ENCODE data around the gene SMCR8. TPM values are rescaled to one million over a fixed set of nuclear protein-coding genes. Genes with fewer than 3 reads are reported as not detected.

Gene SMCR8
- total and polyA plus RNA-seq, 2 of the 13 experiments (the other 11 are each of a cell fraction or from before 2014, with no cell fraction given): 7.6 to 11.8 TPM

DNA sequence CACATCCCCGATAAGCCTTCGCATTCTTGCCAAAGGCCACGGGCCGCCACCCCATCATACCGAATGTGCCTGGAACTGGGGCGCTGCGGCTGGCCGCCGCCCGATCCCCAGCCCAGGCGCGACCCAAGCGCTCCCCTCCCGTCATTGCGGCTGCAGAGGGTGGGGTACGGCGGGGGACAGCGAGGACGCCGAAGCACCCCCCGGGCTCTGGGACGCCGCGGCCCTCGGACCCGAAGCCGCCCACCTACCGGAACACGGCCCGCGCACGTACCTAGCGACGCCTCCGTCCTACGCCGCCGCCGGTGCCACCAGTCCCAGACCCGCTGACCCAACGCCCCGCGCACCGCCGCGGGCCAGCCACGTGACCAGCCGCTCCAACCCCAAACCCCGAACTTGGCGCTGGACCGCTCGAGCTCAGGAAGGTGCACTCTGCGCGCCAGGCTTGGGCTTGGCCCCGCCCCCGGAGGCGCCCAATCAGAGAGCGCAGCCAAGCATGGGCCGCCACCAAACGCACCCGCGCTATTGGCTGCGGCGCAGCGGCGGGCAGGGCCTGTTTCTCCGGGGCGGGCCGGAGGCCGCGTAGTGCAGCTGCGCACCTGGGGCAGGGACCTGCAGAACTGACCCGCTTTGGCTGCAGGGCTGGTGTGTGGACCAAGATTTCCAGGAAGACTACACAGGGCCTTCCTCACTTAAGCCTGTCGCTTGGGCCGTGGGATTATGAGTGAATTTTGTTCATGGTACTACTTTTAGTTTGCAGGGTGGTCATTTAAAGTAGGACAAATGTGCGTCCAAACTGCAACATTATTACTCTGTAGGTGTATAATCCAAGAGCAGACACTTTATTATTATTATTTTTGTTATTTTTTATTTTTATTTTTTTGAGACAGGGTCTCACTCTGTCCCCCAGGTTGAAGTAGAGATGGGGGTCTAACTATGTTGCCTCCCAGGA lies 48.3 kb downstream of the SMCR8 start, which contains the start of gene SHMT1 (continued):
- TF ChIP-seq, protein P1, sequence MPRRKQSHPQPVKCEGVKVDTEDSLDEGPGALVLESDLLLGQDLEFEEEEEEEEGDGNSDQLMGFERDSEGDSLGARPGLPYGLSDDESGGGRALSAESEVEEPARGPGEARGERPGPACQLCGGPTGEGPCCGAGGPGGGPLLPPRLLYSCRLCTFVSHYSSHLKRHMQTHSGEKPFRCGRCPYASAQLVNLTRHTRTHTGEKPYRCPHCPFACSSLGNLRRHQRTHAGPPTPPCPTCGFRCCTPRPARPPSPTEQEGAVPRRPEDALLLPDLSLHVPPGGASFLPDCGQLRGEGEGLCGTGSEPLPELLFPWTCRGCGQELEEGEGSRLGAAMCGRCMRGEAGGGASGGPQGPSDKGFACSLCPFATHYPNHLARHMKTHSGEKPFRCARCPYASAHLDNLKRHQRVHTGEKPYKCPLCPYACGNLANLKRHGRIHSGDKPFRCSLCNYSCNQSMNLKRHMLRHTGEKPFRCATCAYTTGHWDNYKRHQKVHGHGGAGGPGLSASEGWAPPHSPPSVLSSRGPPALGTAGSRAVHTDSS (CRISPR knock-in tag; conservative IDR thresholded peaks at IDR 0.05): no peak
- peak; percentile 87 for TF ChIP-seq POLR2AphosphoS5 (IDR thresholded peaks at IDR 0.05; ENCODE audit: low read depth, low read length)
- TF ChIP-seq ZSCAN12 (CRISPR knock-in tag; IDR thresholded peaks at IDR 0.05): peak; percentile 51; the same call in 1 of the 2 replicates
- TF ChIP-seq ZEB1 (IDR thresholded peaks at IDR 0.05; ENCODE audit: insufficient replicate concordance, low read depth): peak; percentile 50
- TF ChIP-seq SAP130 (CRISPR knock-in tag; IDR thresholded peaks at IDR 0.05; ENCODE audit: low read depth): peak; percentile 93
- peak; percentile 35; the same call in 1 of the 2 replicates for TF ChIP-seq RXRB (CRISPR knock-in tag; IDR thresholded peaks at IDR 0.05; ENCODE audit: borderline replicate concordance)
- TF ChIP-seq, protein P2, sequence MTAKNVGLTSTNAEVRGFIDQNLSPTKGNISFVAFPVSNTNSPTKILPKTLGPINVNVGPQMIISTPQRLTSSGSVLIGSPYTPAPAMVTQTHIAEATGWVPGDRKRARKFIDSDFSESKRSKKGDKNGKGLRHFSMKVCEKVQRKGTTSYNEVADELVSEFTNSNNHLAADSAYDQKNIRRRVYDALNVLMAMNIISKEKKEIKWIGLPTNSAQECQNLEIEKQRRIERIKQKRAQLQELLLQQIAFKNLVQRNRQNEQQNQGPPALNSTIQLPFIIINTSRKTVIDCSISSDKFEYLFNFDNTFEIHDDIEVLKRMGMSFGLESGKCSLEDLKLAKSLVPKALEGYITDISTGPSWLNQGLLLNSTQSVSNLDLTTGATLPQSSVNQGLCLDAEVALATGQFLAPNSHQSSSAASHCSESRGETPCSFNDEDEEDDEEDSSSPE (CRISPR knock-in tag; IDR thresholded peaks at IDR 0.05): peak; percentile 96
- TF ChIP-seq, protein P3, sequence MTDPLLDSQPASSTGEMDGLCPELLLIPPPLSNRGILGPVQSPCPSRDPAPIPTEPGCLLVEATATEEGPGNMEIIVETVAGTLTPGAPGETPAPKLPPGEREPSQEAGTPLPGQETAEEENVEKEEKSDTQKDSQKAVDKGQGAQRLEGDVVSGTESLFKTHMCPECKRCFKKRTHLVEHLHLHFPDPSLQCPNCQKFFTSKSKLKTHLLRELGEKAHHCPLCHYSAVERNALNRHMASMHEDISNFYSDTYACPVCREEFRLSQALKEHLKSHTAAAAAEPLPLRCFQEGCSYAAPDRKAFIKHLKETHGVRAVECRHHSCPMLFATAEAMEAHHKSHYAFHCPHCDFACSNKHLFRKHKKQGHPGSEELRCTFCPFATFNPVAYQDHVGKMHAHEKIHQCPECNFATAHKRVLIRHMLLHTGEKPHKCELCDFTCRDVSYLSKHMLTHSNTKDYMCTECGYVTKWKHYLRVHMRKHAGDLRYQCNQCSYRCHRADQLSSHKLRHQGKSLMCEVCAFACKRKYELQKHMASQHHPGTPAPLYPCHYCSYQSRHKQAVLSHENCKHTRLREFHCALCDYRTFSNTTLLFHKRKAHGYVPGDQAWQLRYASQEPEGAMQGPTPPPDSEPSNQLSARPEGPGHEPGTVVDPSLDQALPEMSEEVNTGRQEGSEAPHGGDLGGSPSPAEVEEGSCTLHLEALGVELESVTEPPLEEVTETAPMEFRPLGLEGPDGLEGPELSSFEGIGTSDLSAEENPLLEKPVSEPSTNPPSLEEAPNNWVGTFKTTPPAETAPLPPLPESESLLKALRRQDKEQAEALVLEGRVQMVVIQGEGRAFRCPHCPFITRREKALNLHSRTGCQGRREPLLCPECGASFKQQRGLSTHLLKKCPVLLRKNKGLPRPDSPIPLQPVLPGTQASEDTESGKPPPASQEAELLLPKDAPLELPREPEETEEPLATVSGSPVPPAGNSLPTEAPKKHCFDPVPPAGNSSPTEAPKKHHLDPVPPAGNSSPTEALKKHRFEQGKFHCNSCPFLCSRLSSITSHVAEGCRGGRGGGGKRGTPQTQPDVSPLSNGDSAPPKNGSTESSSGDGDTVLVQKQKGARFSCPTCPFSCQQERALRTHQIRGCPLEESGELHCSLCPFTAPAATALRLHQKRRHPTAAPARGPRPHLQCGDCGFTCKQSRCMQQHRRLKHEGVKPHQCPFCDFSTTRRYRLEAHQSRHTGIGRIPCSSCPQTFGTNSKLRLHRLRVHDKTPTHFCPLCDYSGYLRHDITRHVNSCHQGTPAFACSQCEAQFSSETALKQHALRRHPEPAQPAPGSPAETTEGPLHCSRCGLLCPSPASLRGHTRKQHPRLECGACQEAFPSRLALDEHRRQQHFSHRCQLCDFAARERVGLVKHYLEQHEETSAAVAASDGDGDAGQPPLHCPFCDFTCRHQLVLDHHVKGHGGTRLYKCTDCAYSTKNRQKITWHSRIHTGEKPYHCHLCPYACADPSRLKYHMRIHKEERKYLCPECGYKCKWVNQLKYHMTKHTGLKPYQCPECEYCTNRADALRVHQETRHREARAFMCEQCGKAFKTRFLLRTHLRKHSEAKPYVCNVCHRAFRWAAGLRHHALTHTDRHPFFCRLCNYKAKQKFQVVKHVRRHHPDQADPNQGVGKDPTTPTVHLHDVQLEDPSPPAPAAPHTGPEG (CRISPR knock-in tag; IDR thresholded peaks at IDR 0.05): peak; percentile 75; the same call in 1 of the 2 replicates
- TF ChIP-seq BORCS8-MEF2B (CRISPR knock-in tag; IDR thresholded peaks at IDR 0.05): peak; percentile 73; the same call in 1 of the 2 replicates
- no peak for TF ChIP-seq NR2F6 (IDR thresholded peaks at IDR 0.05)
- no peak; the same call in 1 of the 2 replicates for TF ChIP-seq NR2F6 (CRISPR knock-in tag; IDR thresholded peaks at IDR 0.05)
- TF ChIP-seq, protein P4, sequence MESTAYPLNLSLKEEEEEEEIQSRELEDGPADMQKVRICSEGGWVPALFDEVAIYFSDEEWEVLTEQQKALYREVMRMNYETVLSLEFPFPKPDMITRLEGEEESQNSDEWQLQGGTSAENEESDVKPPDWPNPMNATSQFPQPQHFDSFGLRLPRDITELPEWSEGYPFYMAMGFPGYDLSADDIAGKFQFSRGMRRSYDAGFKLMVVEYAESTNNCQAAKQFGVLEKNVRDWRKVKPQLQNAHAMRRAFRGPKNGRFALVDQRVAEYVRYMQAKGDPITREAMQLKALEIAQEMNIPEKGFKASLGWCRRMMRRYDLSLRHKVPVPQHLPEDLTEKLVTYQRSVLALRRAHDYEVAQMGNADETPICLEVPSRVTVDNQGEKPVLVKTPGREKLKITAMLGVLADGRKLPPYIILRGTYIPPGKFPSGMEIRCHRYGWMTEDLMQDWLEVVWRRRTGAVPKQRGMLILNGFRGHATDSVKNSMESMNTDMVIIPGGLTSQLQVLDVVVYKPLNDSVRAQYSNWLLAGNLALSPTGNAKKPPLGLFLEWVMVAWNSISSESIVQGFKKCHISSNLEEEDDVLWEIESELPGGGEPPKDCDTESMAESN (CRISPR knock-in tag; conservative IDR thresholded peaks at IDR 0.05): peak; percentile 50; the same call in 1 of the 2 replicates
- no peak for TF ChIP-seq MIER2 (CRISPR knock-in tag; IDR thresholded peaks at IDR 0.05)
- TF ChIP-seq, protein P5, sequence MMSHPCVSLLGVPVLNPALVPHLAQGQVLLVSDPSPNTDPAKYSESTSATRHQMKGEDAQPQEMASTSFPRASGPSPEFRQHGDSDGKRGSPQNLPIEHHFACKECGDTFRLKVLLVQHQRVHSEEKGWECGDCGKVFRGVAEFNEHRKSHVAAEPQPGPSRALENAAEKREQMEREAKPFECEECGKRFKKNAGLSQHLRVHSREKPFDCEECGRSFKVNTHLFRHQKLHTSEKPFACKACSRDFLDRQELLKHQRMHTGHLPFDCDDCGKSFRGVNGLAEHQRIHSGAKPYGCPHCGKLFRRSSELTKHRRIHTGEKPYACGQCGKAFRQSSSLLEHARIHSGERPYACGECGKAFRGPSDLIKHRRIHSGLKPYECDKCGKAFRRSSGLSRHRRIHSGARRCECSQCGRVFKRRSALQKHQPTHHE (CRISPR knock-in tag; IDR thresholded peaks at IDR 0.05; ENCODE audit: borderline replicate concordance): peak; percentile 79; the same call in 1 of the 2 replicates
- TF ChIP-seq, protein P6, sequence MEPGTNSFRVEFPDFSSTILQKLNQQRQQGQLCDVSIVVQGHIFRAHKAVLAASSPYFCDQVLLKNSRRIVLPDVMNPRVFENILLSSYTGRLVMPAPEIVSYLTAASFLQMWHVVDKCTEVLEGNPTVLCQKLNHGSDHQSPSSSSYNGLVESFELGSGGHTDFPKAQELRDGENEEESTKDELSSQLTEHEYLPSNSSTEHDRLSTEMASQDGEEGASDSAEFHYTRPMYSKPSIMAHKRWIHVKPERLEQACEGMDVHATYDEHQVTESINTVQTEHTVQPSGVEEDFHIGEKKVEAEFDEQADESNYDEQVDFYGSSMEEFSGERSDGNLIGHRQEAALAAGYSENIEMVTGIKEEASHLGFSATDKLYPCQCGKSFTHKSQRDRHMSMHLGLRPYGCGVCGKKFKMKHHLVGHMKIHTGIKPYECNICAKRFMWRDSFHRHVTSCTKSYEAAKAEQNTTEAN (CRISPR knock-in tag; conservative IDR thresholded peaks at IDR 0.05): peak; percentile 74; the same call in 1 of the 2 replicates
